H1 (cell line): ENCODE results near the gene MRPS31. TPM values are rescaled to one million over a fixed set of nuclear protein-coding genes. Genes with fewer than 3 reads are reported as not detected.
"Not testable (repeated sequence)": the region's sequence is repeated elsewhere in the genome, so short reads cannot be mapped to it uniquely, and the experiment has no call there.

Experiments
- CTCF ChIA-PET: fragments of 300-600 bp; sonication (Branson Sonifier 250); formaldehyde crosslinking; loops from one replicate; lab custom pipeline; 2021; ENCODE audit not compliant: partially characterized antibody; lab: Charles Lee
- POLR2A ChIA-PET: fragments of 300-600 bp; sonication (Branson Sonifier 250); formaldehyde crosslinking; loops from one replicate; lab custom pipeline; 2021; ENCODE audit warnings: inconsistent platforms; ENCODE audit not compliant: partially characterized antibody; lab: Charles Lee
- DNase-seq, 2 experiments: peaks; one replicate each; pipeline versions ENCODE4 v3.0.0 to v3.0.0-alpha.2; 2010 to 2022; ENCODE audit warnings: low spot score in 2 of 2, low read depth in 1 of 2, mixed read lengths in 1 of 2
- FAIRE-seq: peaks from 2 replicates; lab custom pipeline; 2011; peaks lifted over from hg19 to GRCh38; lab: Jason Lieb, UNC
- H2AFZ ChIP-seq: 2 replicates; pipeline ENCODE4 v1.8.1; 2012; ENCODE audit warnings: low read length, inconsistent platforms
- H2AK5ac ChIP-seq: 2 replicates; pipeline ENCODE4 v1.6.1; 2013; ENCODE audit warnings: low read depth, low read length
- H2BK120ac ChIP-seq: replicated peaks from 2 replicates; pipeline ENCODE3; 2013; ENCODE audit warnings: low read depth, low read length, inconsistent platforms
- H2BK12ac ChIP-seq: 2 replicates; pipeline ENCODE4 v1.6.1; 2013; ENCODE audit warnings: low read depth, low read length
- H2BK15ac ChIP-seq: 2 replicates; pipeline ENCODE4 v1.6.1; 2013; ENCODE audit warnings: low read length
- H2BK20ac ChIP-seq: 2 replicates; pipeline ENCODE4 v1.6.1; 2013; ENCODE audit warnings: low read length
- H2BK5ac ChIP-seq: 2 replicates; pipeline ENCODE4 v1.6.1; 2013; ENCODE audit warnings: low read depth, low read length
- H3K14ac ChIP-seq: 2 replicates; pipeline ENCODE4 v1.6.1; 2013; ENCODE audit warnings: inconsistent platforms; ENCODE audit not compliant: insufficient read length
- H3K18ac ChIP-seq: 2 replicates; pipeline ENCODE4 v1.6.1; 2013; ENCODE audit warnings: low read length; ENCODE audit errors: extremely low read depth
- H3K23ac ChIP-seq: 2 replicates; pipeline ENCODE4 v1.6.1; 2013; ENCODE audit warnings: inconsistent platforms; ENCODE audit not compliant: insufficient read length
- H3K23me2 ChIP-seq: 2 replicates; pipeline ENCODE4 v1.6.1; 2013; ENCODE audit warnings: low read depth, low read length
- H3K27ac ChIP-seq: 2 replicates; pipeline ENCODE4 v1.6.1; 2011; ENCODE audit warnings: low read depth, low read length, inconsistent platforms
- H3K27me3 ChIP-seq, 4 experiments: replicated peaks in 1 of 4; 1 replicate in 1 of 4; 2 replicates in 3 of 4; pipeline versions ENCODE4 v1.6.1 to v1.8.1; 2011 to 2013; ENCODE audit warnings: low read length in 3 of 4, mild to moderate bottlenecking in 3 of 4, inconsistent platforms in 2 of 4, mixed read lengths in 2 of 4, moderate library complexity in 1 of 4; ENCODE audit not compliant: control insufficient read depth in 3 of 4, insufficient read depth in 3 of 4; ENCODE audit errors: extremely low read depth in 1 of 4
- H3K36me3 ChIP-seq, 4 experiments: 2 replicates each; pipeline versions ENCODE4 v1.6.1 to v1.8.1; 2011 to 2013; ENCODE audit warnings: mild to moderate bottlenecking in 4 of 4, low read length in 3 of 4, moderate library complexity in 2 of 4, control low read depth in 1 of 4, inconsistent platforms in 1 of 4; ENCODE audit not compliant: insufficient read depth in 4 of 4, control insufficient read depth in 2 of 4
- H3K4ac ChIP-seq: replicated peaks from 2 replicates; pipeline ENCODE3; 2013; ENCODE audit warnings: low read length, low read depth, mixed read lengths, inconsistent platforms; ENCODE audit not compliant: insufficient read length
- H3K4me1 ChIP-seq, 4 experiments: replicated peaks in 1 of 4; 1 replicate in 1 of 4; 2 replicates in 3 of 4; pipeline versions ENCODE4 v1.6.1 to v1.8.1; 2011 to 2013; ENCODE audit warnings: low read length in 3 of 4, inconsistent platforms in 2 of 4, mixed read lengths in 1 of 4; ENCODE audit not compliant: insufficient read depth in 4 of 4, control insufficient read depth in 3 of 4
- H3K4me2 ChIP-seq, 2 experiments: 2 replicates each; pipeline versions ENCODE4 v1.6.1 to v1.8.1; 2011 to 2013; ENCODE audit warnings: low read depth in 2 of 2, low read length in 2 of 2, control low read depth in 1 of 2, inconsistent platforms in 1 of 2, mild to moderate bottlenecking in 1 of 2; ENCODE audit not compliant: insufficient read depth in 1 of 2
- H3K4me3 ChIP-seq, 4 experiments: fragments of 200-600, 300-600 bp in 1 of 4; sonication (generic), shearing (Covaris generic), sonication (Bioruptor Twin) in 1 of 4; 2 replicates each; pipeline versions ENCODE4 v1.5.1 to v1.8.1; 2011 to 2016; ENCODE audit warnings: low read length in 4 of 4, low read depth in 3 of 4, control low read depth in 2 of 4, inconsistent platforms in 2 of 4, mild to moderate bottlenecking in 2 of 4, mixed read lengths in 1 of 4, moderate library complexity in 1 of 4; ENCODE audit not compliant: insufficient read depth in 2 of 4; ENCODE audit errors: extremely low read depth in 1 of 4
- H3K56ac ChIP-seq: replicated peaks from 2 replicates; pipeline ENCODE3; 2013; ENCODE audit warnings: low read depth, mild to moderate bottlenecking, mixed read lengths, low read length, inconsistent platforms; ENCODE audit not compliant: insufficient read length
- H3K79me1 ChIP-seq: 2 replicates; pipeline ENCODE4 v1.6.1; 2013; ENCODE audit warnings: low read depth, low read length, control low read depth
- H3K79me2 ChIP-seq, 2 experiments: 2 replicates each; pipeline versions ENCODE4 v1.6.1 to v1.8.1; 2012 to 2013; ENCODE audit warnings: low read length in 2 of 2, mild to moderate bottlenecking in 2 of 2, inconsistent platforms in 1 of 2; ENCODE audit not compliant: insufficient read depth in 2 of 2, control insufficient read depth in 1 of 2
- H3K9ac ChIP-seq, 4 experiments: replicated peaks in 1 of 4; 1 replicate in 1 of 4; 2 replicates in 3 of 4; pipeline versions ENCODE4 v1.6.1 to v1.8.1; 2011 to 2013; ENCODE audit warnings: low read depth in 3 of 4, low read length in 3 of 4, control low read depth in 2 of 4, mild to moderate bottlenecking in 2 of 4, moderate library complexity in 2 of 4, inconsistent platforms in 1 of 4; ENCODE audit errors: extremely low read depth in 1 of 4
- H3K9me3 ChIP-seq, 2 experiments: 2 replicates each; pipeline versions ENCODE4 v1.6.1 to v1.8.1; 2012 to 2013; ENCODE audit warnings: mild to moderate bottlenecking in 2 of 2, moderate library complexity in 2 of 2, control low read depth in 1 of 2, inconsistent platforms in 1 of 2, low read depth in 1 of 2, low read length in 1 of 2, mixed read lengths in 1 of 2; ENCODE audit not compliant: insufficient read depth in 2 of 2
- H4K20me1 ChIP-seq, 2 experiments: replicated peaks in 1 of 2; 2 replicates each; pipeline versions ENCODE3 to v1.8.1; 2011 to 2013; ENCODE audit warnings: inconsistent platforms in 2 of 2, low read length in 2 of 2, mild to moderate bottlenecking in 1 of 2; ENCODE audit not compliant: insufficient read depth in 2 of 2, control insufficient read depth in 1 of 2
- H4K5ac ChIP-seq: 2 replicates; pipeline ENCODE4 v1.6.1; 2013; ENCODE audit warnings: low read length, low read depth, mixed read lengths, inconsistent platforms; ENCODE audit not compliant: insufficient read length
- H4K8ac ChIP-seq: 2 replicates; pipeline ENCODE4 v1.8.0; 2013; ENCODE audit warnings: mild to moderate bottlenecking, moderate library complexity, low read length, inconsistent platforms; ENCODE audit not compliant: insufficient read depth; ENCODE audit errors: extremely low read depth
- H4K91ac ChIP-seq: replicated peaks from 2 replicates; pipeline ENCODE3; 2013; ENCODE audit warnings: low read length, mixed read lengths, inconsistent platforms; ENCODE audit not compliant: insufficient read length
- PHF8 ChIP-seq: fragments of 200-600 bp; sonication (generic); conservative IDR thresholded peaks from 2 replicates; pipeline ENCODE4 v1.7.1; 2012; ENCODE audit warnings: low read depth, mild to moderate bottlenecking, inconsistent platforms, low read length, moderate library complexity
- WGBS, 2 experiments: shearing (Covaris generic) in 1 of 2; methylation state at CpG; one replicate each; pipeline versions ENCODE4 v1.1.6 to v1.1.7; 2013 to 2015; ENCODE audit warnings: low lambda C conversion rate in 2 of 2, mixed read lengths in 2 of 2, inconsistent platforms in 1 of 2, low coverage in 1 of 2, missing lambda C conversion rate in 1 of 2; ENCODE audit not compliant: insufficient replicate concordance in 2 of 2, insufficient coverage in 1 of 2, insufficient read length in 1 of 2; ENCODE audit errors: extremely low coverage in 1 of 2, missing lambda C conversion rate in 1 of 2; 5-methylcytosine and 5-hydroxymethylcytosine counted together
- polyA plus RNA-seq, 7 experiments: library from polyadenylated mRNA; depleted of rRNA in 3 of 7; stranded (reverse) in 5 of 7; unstranded in 2 of 7; fragments of >200 nt in 5 of 7; fragments of 200-250 nt in 2 of 7; gene quantifications; 1 replicate in 5 of 7; 2 replicates in 1 of 7; 4 replicates in 1 of 7; pipeline versions ENCODE4 v1.2.1 to v1.2.3, GENCODE V29; 2011 to 2013; ENCODE audit warnings: missing spikeins in 2 of 7, mixed read lengths in 2 of 7
- total RNA-seq: library from RNA; stranded (reverse); fragmentation: NEBNext Ultra II Directional; extraction: Animal tissue kit (Norgen Biotek cat#: 25700); gene quantifications from 2 replicates; pipeline ENCODE4 v1.2.1, GENCODE V29; 2021

Gene MRPS31
- total and polyA plus RNA-seq, 2 of the 8 experiments (the other 6 are each of a cell fraction or from before 2014, with no cell fraction given) = 13.6 to 33.3 TPM

DNA sequence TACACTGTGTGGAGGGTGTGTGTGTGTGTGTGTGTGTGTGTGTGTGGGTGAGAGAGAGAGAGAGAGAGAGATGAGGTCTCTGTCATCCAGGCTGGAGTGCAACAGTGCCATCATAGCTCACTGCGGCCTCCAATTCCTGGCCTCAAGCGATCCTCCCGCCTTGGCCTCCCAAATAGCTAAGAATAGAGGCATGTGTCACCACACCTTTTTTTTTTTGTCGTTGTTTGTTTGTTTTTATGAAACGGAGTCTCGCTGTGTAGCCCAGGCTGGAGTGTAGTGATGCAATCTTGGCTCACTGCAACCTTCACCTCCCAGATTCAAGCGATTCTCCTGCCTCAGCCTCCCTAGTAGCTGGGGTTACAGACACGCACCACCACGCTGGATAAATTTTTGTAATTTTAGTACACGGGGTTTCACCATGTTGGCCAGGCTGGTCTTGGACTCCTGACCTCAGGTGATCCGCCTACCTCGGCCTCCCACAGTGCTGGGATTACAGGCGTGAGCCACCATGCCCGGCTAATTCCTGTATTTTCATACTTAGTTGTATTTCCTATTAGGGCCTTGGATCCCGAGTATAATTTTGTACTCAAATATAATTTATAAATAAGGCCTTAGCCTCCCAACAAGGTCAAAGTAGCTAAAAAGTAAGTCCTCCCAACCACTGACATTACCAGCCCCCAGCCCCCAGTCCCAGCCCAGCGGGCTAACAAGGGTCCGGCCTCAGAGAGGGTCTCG, 17.7 kb upstream of the MRPS31 start:
- Histone ChIP-seq H2AFZ (peak overlapping the region; percentile 92), H3K18ac (peak overlapping the region; percentile 71; the same call in 1 of the 2 replicates), H3K4me3 (peak overlapping the region; percentile 64 to 74 (median 68)), H3K56ac (peak overlapping the region; percentile 82), H4K8ac (peak overlapping the region; percentile 97; the same call in 1 of the 2 replicates), H2AK5ac (peak overlapping the region; percentile 53; the same call in 1 of the 2 replicates), H4K5ac (peak overlapping the region; percentile 76), H3K27ac (peak overlapping the region; percentile 60; the same call in 1 of the 2 replicates), H3K9ac (0 out of 7 replicates have a peak overlapping the region, but pooled peaks of 1 of the 4 experiments have one; percentile 65), H3K4me2 (peak overlapping the region; percentile 81)
- H3K79me2 ChIP-seq, H3K23ac ChIP-seq, H3K27me3 ChIP-seq, H3K79me1 ChIP-seq, H3K4me1 ChIP-seq, H3K23me2 ChIP-seq, H2BK15ac ChIP-seq, DNase-seq, FAIRE-seq, H2BK20ac ChIP-seq, H2BK12ac ChIP-seq, H3K4ac ChIP-seq, H4K91ac ChIP-seq, H2BK120ac ChIP-seq, H3K14ac ChIP-seq, H3K36me3 ChIP-seq, H4K20me1 ChIP-seq, H2BK5ac ChIP-seq, H3K9me3 ChIP-seq: not testable (repeated sequence)
- peak; percentile 8; the same call in 1 of the 2 replicates for TF ChIP-seq PHF8
- CTCF ChIA-PET = interaction anchor here (1.3 to 4.8 kb wide), 4 partner anchors 11 to 241 kb away, joined by 3 to 38 read pairs (median 4); no protein-coding TSS in a partner anchor
- 75% methylated on average over 18 of the region's 18 CpGs; no CpG with 5 or more reads in 1 of the 2 experiments for WGBS, 2 experiments
- POLR2A ChIA-PET = interaction anchor here (0.6 to 2.5 kb wide), 11 partner anchors 9 to 675 kb away, joined by 3 to 10 read pairs (median 4); partner anchors contain the start of gene WBP4
